ENCODE measurements around the gene UNG. TPM values are rescaled to one million over a fixed set of nuclear protein-coding genes. Genes with fewer than 3 reads are reported as not detected.

UNG gene
- total and polyA plus RNA-seq, 9 donors = 13.5 to 34.2 (median 21.5) TPM

GRCh38 chr12:109121346-109121880 is 24.0 kb downstream of the UNG start:
- Histone ChIP-seq H3K4me1 (ENCODE audit: insufficient read depth) (peaks cover 3% of the 10 kb centered on the region), H3K36me3 (no peaks in the 10 kb centered on the region), H3K4me3 (no peak overlapping the region), H3K9me3 (no peaks in the 10 kb centered on the region), H3K27ac (no peak overlapping the region), H3K27me3 (no peaks in the 10 kb centered on the region)
- WGBS, 3 donors = 90 to 93% (median 92%) methylated on average over 2 to 3 of the region's 3 CpGs
- DNase-seq = no peak
- intact Hi-C loops (cut with DNase I) = no loop called here
- no peak for TF ChIP-seq EP300 (IDR thresholded peaks at IDR 0.05)
- no peak for TF ChIP-seq POLR2A (IDR thresholded peaks at IDR 0.05)
- no peak for TF ChIP-seq CTCF (IDR thresholded peaks at IDR 0.05)

GRCh38 chr12:109124878-109125648 is 27.7 kb downstream of the UNG start:
- Histone ChIP-seq H3K9me3 (no peaks in the 10 kb centered on the region), H3K27me3 (no peaks in the 10 kb centered on the region), H3K4me1 (ENCODE audit: insufficient read depth) (no peaks in the 10 kb centered on the region), H3K4me3 (no peak overlapping the region), H3K27ac (no peak overlapping the region), H3K36me3 (no peaks in the 10 kb centered on the region)
- DNase-seq = no peak
- TF ChIP-seq POLR2A (IDR thresholded peaks at IDR 0.05) (no peak), EP300 (IDR thresholded peaks at IDR 0.05) (no peak), CTCF (IDR thresholded peaks at IDR 0.05) (no peak)
- WGBS, 3 donors = 80 to 81% (median 81%) methylated on average over 12 of the region's 12 CpGs
- intact Hi-C loops (cut with DNase I) = no loop called here

GRCh38 chr12:109125791-109126190 is 28.4 kb downstream of the UNG start:
- 91 to 95% (median 93%) methylated on average over 7 of the region's 7 CpGs for WGBS, 3 donors
- Histone ChIP-seq H3K27ac (no peak overlapping the region), H3K4me3 (no peak overlapping the region), H3K36me3 (no peaks in the 10 kb centered on the region), H3K4me1 (ENCODE audit: insufficient read depth) (no peaks in the 10 kb centered on the region), H3K27me3 (no peaks in the 10 kb centered on the region), H3K9me3 (no peaks in the 10 kb centered on the region)
- no peak for TF ChIP-seq CTCF (IDR thresholded peaks at IDR 0.05)
- no peak for TF ChIP-seq POLR2A (IDR thresholded peaks at IDR 0.05)
- no peak for TF ChIP-seq EP300 (IDR thresholded peaks at IDR 0.05)
- DNase-seq = no peak
- intact Hi-C loops (cut with DNase I) = no loop called here

GRCh38 chr12:109126784-109127183 is 29.4 kb downstream of the UNG start:
- Histone ChIP-seq H3K4me1 (ENCODE audit: insufficient read depth) (peaks cover 2% of the 10 kb centered on the region), H3K4me3 (no peak overlapping the region), H3K27me3 (no peaks in the 10 kb centered on the region), H3K9me3 (no peaks in the 10 kb centered on the region), H3K27ac (no peak overlapping the region), H3K36me3 (no peaks in the 10 kb centered on the region)
- no peak for DNase-seq
- 47 to 57% (median 57%) methylated on average over 3 of the region's 3 CpGs for WGBS, 3 donors
- intact Hi-C loops (cut with DNase I) = no loop called here
- TF ChIP-seq EP300 (IDR thresholded peaks at IDR 0.05) (no peak), CTCF (IDR thresholded peaks at IDR 0.05) (no peak), POLR2A (IDR thresholded peaks at IDR 0.05) (no peak)

Data from ovary (tissue), 9 donors.